Testis (tissue), 2 donors: ENCODE measurements around the gene OTUD6A.

ENCODE experiments used
- POLR2A ChIP-seq: fragments of 450-650 bp; IDR thresholded peaks from one replicate; pipeline ENCODE4 v1.6.1; 2017; ENCODE audit warnings: antibody characterized with exemption, mild to moderate bottlenecking, moderate library complexity
- TF ChIP-seq, protein P1 (sequence below), 3 experiments: fragments of 450-650 bp in 2 of 3; fragments of 200-600 bp in 1 of 3; sonication (generic) in 1 of 3; IDR thresholded peaks; one replicate each; pipeline ENCODE4 v1.5.1; 2016 to 2019; ENCODE audit warnings: antibody characterized with exemption in 3 of 3, mild to moderate bottlenecking in 2 of 3, moderate library complexity in 1 of 3

DNA sequence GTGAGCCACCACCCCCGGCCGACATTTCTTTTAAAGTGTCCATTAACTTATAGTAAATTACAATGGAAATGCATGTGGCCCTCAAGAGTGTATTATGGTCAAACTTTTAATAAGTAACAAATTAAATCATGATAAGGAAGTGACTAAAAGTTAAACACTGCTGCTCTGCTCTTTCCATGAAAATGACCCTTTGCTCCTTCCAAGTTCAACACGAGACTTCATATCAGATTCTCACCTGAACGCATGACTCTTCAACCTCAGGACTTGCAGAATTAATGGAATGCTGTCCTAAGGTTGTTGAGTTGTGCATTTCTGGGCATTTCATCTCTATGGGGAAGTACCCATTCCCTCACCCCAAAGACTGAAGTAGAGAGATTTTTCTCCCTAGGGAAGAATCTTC, 39.6 kb upstream of the OTUD6A start:
- TF ChIP-seq, protein P1, sequence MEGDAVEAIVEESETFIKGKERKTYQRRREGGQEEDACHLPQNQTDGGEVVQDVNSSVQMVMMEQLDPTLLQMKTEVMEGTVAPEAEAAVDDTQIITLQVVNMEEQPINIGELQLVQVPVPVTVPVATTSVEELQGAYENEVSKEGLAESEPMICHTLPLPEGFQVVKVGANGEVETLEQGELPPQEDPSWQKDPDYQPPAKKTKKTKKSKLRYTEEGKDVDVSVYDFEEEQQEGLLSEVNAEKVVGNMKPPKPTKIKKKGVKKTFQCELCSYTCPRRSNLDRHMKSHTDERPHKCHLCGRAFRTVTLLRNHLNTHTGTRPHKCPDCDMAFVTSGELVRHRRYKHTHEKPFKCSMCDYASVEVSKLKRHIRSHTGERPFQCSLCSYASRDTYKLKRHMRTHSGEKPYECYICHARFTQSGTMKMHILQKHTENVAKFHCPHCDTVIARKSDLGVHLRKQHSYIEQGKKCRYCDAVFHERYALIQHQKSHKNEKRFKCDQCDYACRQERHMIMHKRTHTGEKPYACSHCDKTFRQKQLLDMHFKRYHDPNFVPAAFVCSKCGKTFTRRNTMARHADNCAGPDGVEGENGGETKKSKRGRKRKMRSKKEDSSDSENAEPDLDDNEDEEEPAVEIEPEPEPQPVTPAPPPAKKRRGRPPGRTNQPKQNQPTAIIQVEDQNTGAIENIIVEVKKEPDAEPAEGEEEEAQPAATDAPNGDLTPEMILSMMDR (IDR thresholded peaks at IDR 0.05), result no peak
- no peak for TF ChIP-seq POLR2A
